Common myeloid progenitor, CD34-positive (primary cell): ENCODE data around the gene ING3.

ENCODE experiments used
- CTCF ChIA-PET: fragments of 350-600 bp; sonication (Branson Sonifier 250); formaldehyde crosslinking; loops from one replicate; lab custom pipeline; 2021; ENCODE audit warnings: antibody characterized with exemption; lab: Charles Lee
- POLR2A ChIA-PET: fragments of 350-600 bp; sonication (Branson Sonifier 250); formaldehyde crosslinking; loops from one replicate; lab custom pipeline; 2021; ENCODE audit warnings: antibody characterized with exemption; lab: Charles Lee
- DNase-seq, 3 donors: peaks; one replicate each; pipeline versions ENCODE4 v3.0.0 to v3.0.0-alpha.2; 2013
- H3K27ac ChIP-seq, 2 experiments: 1 replicate in 1 of 2; 2 replicates in 1 of 2; pipeline ENCODE4 v1.7.0; 2013; ENCODE audit warnings: inconsistent platforms in 2 of 2, low read length in 2 of 2, mild to moderate bottlenecking in 2 of 2, low read depth in 1 of 2, moderate library complexity in 1 of 2; ENCODE audit not compliant: severe bottlenecking in 2 of 2, insufficient read depth in 1 of 2, poor library complexity in 1 of 2
- H3K27me3 ChIP-seq, 5 experiments: replicated peaks in 2 of 5; 1 replicate in 3 of 5; 2 replicates in 2 of 5; pipeline versions ENCODE4 v1.6.1 to v1.7.0; 2013; ENCODE audit warnings: low read length in 4 of 5, mild to moderate bottlenecking in 2 of 5, moderate library complexity in 2 of 5, inconsistent platforms in 1 of 5; ENCODE audit not compliant: insufficient read depth in 5 of 5, control insufficient read depth in 4 of 5
- H3K36me3 ChIP-seq, 4 experiments: 1 replicate in 2 of 4; 2 replicates in 2 of 4; pipeline versions ENCODE4 v1.6.1 to v1.7.0; 2013; ENCODE audit warnings: low read length in 3 of 4, control low read depth in 1 of 4, mild to moderate bottlenecking in 1 of 4; ENCODE audit not compliant: control insufficient read depth in 4 of 4, insufficient read depth in 4 of 4
- H3K4me1 ChIP-seq, 4 experiments: 1 replicate in 3 of 4; 2 replicates in 1 of 4; pipeline versions ENCODE4 v1.6.1 to v1.7.1; 2013; ENCODE audit warnings: low read length in 3 of 4, mild to moderate bottlenecking in 3 of 4, control low read depth in 1 of 4, inconsistent platforms in 1 of 4, moderate library complexity in 1 of 4; ENCODE audit not compliant: control insufficient read depth in 4 of 4, insufficient read depth in 4 of 4; ENCODE audit errors: control extremely low read depth in 1 of 4
- H3K4me3 ChIP-seq, 7 experiments: 1 replicate in 4 of 7; 2 replicates in 3 of 7; pipeline versions ENCODE4 v1.5.1 to v1.7.0; 2013; ENCODE audit warnings: mild to moderate bottlenecking in 7 of 7, low read length in 6 of 7, moderate library complexity in 6 of 7, inconsistent platforms in 2 of 7, low read depth in 2 of 7, control low read depth in 1 of 7; ENCODE audit not compliant: insufficient read depth in 4 of 7, control insufficient read depth in 1 of 7; ENCODE audit errors: extremely low read depth in 1 of 7
- H3K9me3 ChIP-seq, 5 experiments: 1 replicate in 4 of 5; 2 replicates in 1 of 5; pipeline versions ENCODE4 v1.6.1 to v1.7.1; 2013; ENCODE audit warnings: low read length in 4 of 5, mild to moderate bottlenecking in 2 of 5, inconsistent platforms in 1 of 5, low read depth in 1 of 5, moderate library complexity in 1 of 5; ENCODE audit not compliant: control insufficient read depth in 4 of 5, insufficient read depth in 2 of 5; ENCODE audit errors: control extremely low read depth in 1 of 5
- WGBS: methylation state at CpG from one replicate; pipeline ENCODE4 v1.1.5; 2013; ENCODE audit not compliant: insufficient coverage; 5-methylcytosine and 5-hydroxymethylcytosine counted together

Gene ING3

GRCh38 chr7:121015560-121015959 lies 65.0 kb downstream of the ING3 start:
- Histone ChIP-seq H3K9me3 (no peaks in the 10 kb centered on the region), H3K4me1 (no peaks in the 10 kb centered on the region), H3K4me3 (no peak overlapping the region), H3K36me3 (peaks cover 0 to 10% (median 2%) of the 10 kb centered on the region in 4 experiments), H3K27ac (no peak overlapping the region), H3K27me3 (no peaks in the 10 kb centered on the region)
- POLR2A ChIA-PET = no interaction called here
- CTCF ChIA-PET = interaction anchor here (1.4 to 2.1 kb wide), 2 partner anchors 12 to 14 kb away, joined by 3 to 4 read pairs; no protein-coding TSS in a partner anchor
- WGBS = 100% methylated on average over 1 of the region's 4 CpGs
- DNase-seq = no peak

- POLR2A ChIA-PET = no interaction called here
- Histone ChIP-seq H3K4me1 (no peaks in the 10 kb centered on the region), H3K27me3 (no peaks in the 10 kb centered on the region), H3K9me3 (no peaks in the 10 kb centered on the region), H3K36me3 (peaks cover 0 to 10% (median 2%) of the 10 kb centered on the region in 4 experiments), H3K27ac (no peak overlapping the region), H3K4me3 (no peak overlapping the region)
- 100% methylated on average over 2 of the region's 2 CpGs for WGBS
- CTCF ChIA-PET = interaction anchor here (0.9 to 1.4 kb wide), 3 partner anchors 8 to 19 kb away, joined by 3 to 5 read pairs (median 3); no protein-coding TSS in a partner anchor
- no peak for DNase-seq
Measured at GRCh38 chr7:121016966-121017365, 66.4 kb downstream of the ING3 start.

- H3K4me3 ChIP-seq = no peak overlapping the region
- ChIA-PET POLR2A (no interaction called here), CTCF (interaction anchor here (1.4 kb wide), 1 partner anchor 9 kb away, joined by 3 read pairs; no protein-coding TSS in a partner anchor)
- no peak overlapping the region for H3K27ac ChIP-seq
- peaks cover 0 to 10% (median 2%) of the 10 kb centered on the region in 4 experiments for H3K36me3 ChIP-seq
- H3K9me3 ChIP-seq = no peaks in the 10 kb centered on the region
- DNase-seq = no peak
- no peaks in the 10 kb centered on the region for H3K27me3 ChIP-seq
- no peaks in the 10 kb centered on the region for H3K4me1 ChIP-seq
- WGBS = no CpG with 5 or more reads among the region's 1 CpG
Measured at GRCh38 chr7:121017586-121017985, 67.0 kb downstream of the ING3 start.

GRCh38 chr7:121019018-121019417 lies 68.4 kb downstream of the ING3 start:
- H3K4me1 ChIP-seq = no peaks in the 10 kb centered on the region
- no peaks in the 10 kb centered on the region for H3K9me3 ChIP-seq
- 100% methylated on average over 1 of the region's 2 CpGs for WGBS
- H3K36me3 ChIP-seq = peaks cover 0 to 10% (median 2%) of the 10 kb centered on the region in 4 experiments
- no peak for DNase-seq
- POLR2A ChIA-PET = no interaction called here
- H3K27me3 ChIP-seq = no peaks in the 10 kb centered on the region
- H3K27ac ChIP-seq = no peak overlapping the region
- CTCF ChIA-PET = no interaction called here
- no peak overlapping the region for H3K4me3 ChIP-seq

- CTCF ChIA-PET = interaction anchor here (1.1 to 1.4 kb wide), 2 partner anchors 14 to 73 kb away, joined by 3 to 4 read pairs; no protein-coding TSS in a partner anchor
- H3K4me3 ChIP-seq = no peak overlapping the region
- no peak for DNase-seq
- no peaks in the 10 kb centered on the region for H3K27me3 ChIP-seq
- no peaks in the 10 kb centered on the region for H3K4me1 ChIP-seq
- no peak overlapping the region for H3K27ac ChIP-seq
- H3K9me3 ChIP-seq = no peaks in the 10 kb centered on the region
- WGBS = no CpG with 5 or more reads among the region's 1 CpG
- H3K36me3 ChIP-seq = peaks cover 0 to 10% (median 2%) of the 10 kb centered on the region in 4 experiments
- POLR2A ChIA-PET = no interaction called here
Measured at GRCh38 chr7:121020249-121020988, 69.8 kb downstream of the ING3 start.

GRCh38 chr7:121020989-121021969 lies 70.7 kb downstream of the ING3 start:
- DNase-seq = no peak
- 100% methylated on average over 2 of the region's 5 CpGs for WGBS
- ChIA-PET CTCF (interaction anchor here (1.1 to 1.4 kb wide), 2 partner anchors 15 to 72 kb away, joined by 3 to 4 read pairs; no protein-coding TSS in a partner anchor), POLR2A (no interaction called here)
- no peaks in the 10 kb centered on the region for H3K4me1 ChIP-seq
- no peak overlapping the region for H3K4me3 ChIP-seq
- peaks cover 0 to 11% (median 4%) of the 10 kb centered on the region in 4 experiments for H3K36me3 ChIP-seq
- peaks cover 0 to 7% (median 0%) of the 10 kb centered on the region in 5 experiments for H3K9me3 ChIP-seq
- no peak overlapping the region for H3K27ac ChIP-seq
- no peaks in the 10 kb centered on the region for H3K27me3 ChIP-seq
